Stimulated activated CD8-positive, alpha-beta memory T cell treated with anti-CD3 and anti-CD28 coated beads, Interleukin-15, amount 100 ng/mL, for 48 hours (primary cell): ENCODE results near the gene MMAA.
"Not testable (repeated sequence)": the region's sequence is repeated elsewhere in the genome, so short reads cannot be mapped to it uniquely, and the experiment has no call there.

Source experiments
- DNase-seq, 2 donors: peaks; one replicate each; pipeline ENCODE4 v3.0.0-alpha.2; 2020; ENCODE audit warnings: low read depth in 2 of 2

MMAA gene

DNA sequence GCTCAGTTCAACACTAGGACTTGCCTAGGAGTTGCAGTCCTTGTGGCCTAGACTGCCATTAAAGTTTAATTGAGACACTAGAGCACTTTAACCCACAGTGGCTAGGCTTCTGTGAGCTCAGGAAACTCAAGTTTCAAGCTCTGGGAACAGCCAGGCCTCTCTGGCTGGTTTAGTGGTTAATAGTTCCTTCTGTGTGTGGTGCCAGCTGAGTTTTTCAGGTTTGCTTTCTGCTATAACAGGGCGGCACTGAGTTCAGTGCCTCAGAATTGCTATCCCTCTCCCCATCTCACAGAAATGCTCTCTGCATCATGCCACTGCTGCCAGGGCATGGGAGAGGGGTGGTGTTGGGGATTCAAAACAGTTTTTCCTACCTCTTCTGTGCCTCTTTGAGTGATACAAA lies 15.9 kb downstream of the MMAA start:
- no peak for DNase-seq

DNA sequence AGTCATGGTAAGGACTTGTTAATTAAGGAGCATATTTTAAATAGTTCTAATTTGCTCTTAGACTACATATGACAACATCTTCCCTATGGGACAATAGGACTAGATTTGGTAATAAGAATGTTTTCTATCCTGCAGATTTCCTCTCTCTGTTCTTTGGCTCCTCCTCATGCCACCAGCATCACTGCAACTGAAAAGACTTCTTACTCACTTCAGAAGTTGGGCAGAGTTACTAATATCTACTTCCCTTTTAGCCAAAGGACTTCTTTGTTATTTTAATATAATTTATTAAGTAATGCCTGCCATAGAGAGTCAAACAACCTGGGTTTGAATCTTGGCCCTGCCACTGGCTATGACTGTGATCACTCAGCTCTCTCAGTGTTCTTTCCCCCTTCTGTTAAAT lies 16.4 kb downstream of the MMAA start:
- DNase-seq = no peak

DNA sequence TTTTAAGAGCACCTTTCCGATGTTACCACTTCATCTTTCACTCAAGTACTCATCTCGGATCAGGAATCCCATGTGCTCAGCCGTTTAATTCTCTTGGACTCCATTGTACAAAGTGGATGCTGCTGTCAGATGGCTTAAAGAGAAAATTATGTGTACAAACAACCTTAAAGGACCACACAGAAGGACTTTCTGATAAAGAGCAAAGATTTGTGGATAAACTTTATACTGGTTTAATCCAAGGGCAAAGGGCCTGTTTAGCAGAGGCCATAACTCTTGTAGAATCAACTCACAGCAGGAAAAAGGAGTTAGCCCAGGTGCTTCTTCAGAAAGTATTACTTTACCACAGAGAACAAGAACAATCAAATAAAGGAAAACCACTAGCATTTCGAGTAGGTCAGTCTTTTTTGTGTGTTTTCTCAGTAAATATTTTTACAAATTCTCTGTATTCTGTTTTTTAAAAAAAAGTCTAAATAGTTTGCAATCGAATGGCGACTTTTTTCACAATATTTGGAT lies 20.1 kb downstream of the MMAA start:
- no peak for DNase-seq

DNA sequence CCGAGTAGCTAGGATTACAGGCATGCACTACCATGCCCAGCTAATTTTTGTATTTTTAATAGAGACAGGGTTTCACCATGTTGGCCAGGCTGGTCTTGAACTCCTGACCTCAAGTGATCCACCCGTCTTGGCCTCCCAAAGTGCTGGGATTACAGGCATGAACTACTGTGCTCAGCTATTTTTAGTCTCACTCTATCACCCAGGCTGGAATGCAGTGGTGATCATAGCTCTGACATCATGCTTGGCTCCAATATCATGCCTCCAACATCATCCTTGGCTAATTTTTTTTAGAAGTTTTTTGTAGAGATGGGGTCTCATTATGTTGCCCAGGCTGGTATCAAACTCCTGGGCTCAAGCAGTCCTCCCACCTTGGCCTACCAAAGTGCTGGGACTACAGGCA lies 21.1 kb downstream of the MMAA start:
- not testable (repeated sequence) for DNase-seq

DNA sequence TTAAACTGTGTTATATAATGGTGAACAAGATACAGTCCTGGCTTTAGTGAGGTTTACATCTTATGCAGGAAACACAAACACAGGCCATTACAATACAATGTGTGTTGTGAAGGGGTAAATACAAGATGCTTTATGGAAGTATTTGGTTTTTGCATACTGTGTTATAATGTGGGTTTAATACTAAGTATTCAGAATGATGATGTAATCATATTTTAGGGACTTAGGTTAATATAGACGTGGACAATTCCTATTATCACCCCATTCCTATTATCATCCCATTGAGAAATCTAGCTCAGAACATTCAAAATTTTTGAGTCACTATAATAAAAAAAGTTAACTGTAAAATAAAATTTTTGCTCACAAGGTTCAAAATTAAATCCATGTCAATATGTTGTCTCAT lies 24.1 kb downstream of the MMAA start:
- no peak for DNase-seq

DNA sequence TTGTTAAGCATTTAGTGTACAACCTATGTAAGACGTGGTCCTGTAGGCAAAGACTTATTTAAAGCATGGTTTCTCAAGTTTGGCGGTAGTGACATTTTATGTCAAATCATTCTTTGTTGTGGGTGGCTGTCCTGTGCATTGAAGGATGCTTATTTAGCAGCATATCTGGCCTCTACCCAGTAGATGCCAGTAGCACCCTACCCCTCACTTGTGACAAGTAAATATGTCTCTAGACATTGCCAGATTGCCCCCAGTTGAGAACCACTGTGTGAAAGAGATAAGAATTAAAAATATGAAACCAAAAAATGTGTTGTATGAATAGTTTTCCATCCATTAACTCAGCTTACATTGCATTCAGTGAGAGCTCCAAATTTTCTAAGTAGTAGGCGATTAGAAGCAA lies 25.5 kb downstream of the MMAA start:
- DNase-seq = no peak

DNA sequence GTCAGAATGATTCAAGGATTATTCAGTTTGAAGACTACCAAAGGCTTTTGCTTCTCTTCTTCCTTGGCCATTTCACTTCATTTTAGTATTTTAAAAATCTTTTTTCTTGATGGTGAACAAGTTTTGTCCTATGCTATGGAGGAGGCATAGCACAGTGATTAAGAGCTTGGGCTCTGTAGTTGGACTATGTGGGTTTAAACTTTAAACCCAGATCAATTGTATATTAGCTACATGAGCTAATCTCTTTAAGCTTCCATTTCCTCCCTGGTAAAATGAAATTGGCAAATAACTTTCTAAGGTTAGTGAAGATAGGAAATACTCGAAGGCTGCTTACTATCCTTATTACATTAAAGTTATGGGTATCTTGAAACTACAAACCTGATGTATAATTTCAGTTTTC lies 37.0 kb downstream of the MMAA start:
- no peak for DNase-seq

DNA sequence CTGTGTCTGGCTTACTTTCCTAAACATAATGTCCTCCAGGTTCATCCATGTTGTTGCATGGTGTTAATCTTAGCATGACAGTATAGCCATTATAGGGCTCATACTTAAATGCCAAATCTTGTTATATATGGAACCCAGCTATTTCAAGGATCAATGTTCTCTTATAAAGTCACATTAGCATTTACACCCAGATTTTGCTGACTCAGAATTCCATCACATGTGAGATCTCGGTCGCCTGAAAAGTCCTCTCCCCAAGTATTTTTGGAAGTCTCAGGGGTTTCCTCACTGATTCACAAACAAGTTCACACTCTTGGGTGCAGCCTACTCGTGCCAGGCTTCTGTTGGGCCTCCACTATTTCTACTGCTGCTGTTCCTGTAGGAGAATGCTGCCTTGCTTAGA lies 40.9 kb downstream of the MMAA start:
- DNase-seq = no peak

DNA sequence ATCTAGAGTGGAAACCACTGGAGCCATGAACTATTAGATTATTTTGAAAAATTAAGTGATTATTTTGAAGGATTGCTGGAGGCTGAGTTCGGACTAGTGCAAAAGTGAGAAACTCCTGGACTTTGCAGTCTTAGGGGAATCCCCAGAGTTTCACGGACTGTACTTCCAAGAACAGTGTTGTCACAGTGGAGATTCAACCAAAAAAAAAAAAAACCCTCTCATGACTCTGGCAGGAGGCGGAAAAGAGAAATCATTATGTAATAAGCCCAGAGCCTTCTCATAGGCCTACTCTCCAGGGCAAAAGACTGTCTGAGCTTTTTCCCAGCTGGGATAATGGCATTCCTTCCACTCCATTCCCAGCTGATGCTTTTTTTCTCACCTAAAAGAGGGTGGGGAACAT lies 44.0 kb downstream of the MMAA start:
- no peak for DNase-seq

DNA sequence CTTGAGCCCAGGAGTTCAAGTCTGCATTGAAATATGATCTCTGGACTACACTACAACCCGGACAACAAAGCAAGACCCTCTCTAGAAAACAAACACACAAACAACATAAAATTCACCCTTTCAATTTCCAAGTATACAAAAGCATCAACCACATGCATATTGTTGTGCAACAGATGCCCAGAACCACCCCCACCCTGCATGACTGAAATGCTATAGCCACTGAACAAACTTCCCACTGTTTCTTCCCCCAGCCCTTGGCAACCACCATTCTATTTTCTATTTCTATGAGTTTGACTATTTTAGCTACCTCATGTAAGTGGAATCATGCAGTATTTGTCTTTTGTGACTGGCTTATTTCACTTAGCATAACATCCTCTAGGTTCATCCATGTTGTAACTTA lies 46.6 kb downstream of the MMAA start:
- DNase-seq = no peak

DNA sequence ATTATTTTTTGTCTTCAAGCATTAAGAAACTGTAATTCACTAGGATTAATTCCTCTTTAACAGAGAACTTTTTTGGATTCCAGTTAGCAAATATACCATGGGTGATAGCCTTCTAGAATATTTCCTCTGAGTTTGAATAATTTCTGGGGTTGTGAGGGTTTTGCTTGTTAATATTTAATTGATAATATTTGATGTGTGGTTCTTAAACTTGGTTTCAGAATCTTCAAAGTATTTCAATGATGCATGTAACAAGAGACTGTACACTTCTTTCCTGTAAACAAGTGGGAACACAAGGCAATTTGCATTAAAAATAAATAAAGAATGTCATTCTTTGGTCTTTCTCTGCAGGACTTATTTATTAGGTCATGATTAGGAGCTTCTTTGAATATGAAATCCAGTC lies 51.2 kb downstream of the MMAA start:
- DNase-seq = no peak

DNA sequence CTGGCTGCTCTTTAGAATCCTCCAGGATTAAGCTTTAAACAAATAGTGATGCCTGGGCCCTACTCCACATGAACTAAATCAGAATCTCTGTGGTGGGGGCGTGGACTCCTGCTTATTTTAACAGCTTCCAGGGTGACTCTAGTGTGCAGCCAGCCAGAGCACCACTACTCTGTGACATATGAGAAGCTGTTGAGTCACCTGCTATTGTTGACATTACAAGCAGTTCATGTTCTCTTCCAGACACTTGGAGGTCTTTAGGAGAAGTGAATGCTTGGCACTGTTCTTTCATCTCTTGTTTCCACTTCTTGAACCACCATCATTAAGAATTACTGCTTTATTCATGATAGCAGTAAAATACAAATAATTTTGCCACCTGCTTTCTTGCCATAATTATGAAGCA lies 60.3 kb downstream of the MMAA start:
- DNase-seq = no peak

DNA sequence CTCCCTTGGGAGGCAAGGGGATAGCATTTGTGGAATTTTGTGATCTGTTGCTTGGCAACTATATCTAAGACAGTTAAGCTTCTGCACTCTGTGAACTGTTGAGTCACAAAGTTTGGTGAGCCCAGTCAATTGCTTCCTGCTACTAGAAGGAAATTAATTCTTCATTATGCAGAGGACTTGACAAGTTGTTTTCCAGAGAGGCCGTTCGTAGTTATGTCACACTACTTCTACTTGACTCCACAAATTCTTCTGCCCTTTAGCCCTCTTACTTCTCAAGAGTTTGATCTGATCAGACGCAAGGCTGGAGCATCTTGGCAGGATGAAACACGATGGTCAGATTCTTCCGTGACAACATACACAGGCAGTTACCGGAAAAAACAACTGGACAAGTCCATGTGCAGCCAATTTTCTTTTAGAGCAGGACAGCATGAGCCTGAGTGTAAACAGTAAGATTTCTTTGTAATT lies 60.8 kb downstream of the MMAA start, which contains the start of gene C4orf51:
Gene C4orf51, plus strand, starts transcription at position 156 of the 465 bp plus-strand sequence. Its CDS starts 58 bp downstream, at position 214.
- DNase-seq = no peak

DNA sequence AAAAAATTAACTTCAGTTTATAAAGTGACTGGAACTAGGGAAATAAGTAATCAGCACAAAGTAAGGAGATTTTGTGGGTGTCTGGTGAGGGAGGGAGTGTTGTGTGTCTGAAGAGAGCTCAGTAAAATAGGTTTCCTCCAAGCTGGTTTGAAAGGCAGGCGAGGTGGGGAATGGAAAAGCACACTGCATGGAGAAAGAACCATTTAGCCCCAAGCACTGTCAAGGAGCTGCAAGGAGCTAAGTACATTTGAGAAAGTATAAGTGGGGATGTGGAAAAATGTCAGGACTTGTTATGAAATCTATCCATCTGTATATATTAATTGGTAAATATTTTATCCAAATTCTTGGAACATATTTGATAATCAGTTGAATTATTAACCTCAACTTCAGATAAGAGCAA lies 61.7 kb downstream of the MMAA start:
- no peak for DNase-seq

DNA sequence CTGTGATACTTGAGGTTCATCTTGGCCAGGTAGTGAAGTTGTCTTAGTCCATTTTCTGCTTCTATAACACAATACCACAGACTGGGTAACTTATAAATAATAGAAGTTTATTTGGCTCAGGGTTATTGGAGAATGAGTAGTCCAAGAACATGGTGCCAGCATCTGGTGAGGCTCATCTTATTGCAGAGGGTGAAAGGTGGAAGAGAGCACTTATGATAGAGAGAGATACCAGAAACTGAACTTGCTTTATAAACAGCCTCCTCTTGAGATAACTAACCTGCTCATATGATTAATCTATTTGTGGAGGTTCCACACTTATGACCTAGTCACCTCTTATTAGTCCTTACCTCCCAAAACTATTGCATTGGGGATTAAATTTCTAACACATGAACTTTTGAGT lies 62.3 kb downstream of the MMAA start:
- no peak for DNase-seq

DNA sequence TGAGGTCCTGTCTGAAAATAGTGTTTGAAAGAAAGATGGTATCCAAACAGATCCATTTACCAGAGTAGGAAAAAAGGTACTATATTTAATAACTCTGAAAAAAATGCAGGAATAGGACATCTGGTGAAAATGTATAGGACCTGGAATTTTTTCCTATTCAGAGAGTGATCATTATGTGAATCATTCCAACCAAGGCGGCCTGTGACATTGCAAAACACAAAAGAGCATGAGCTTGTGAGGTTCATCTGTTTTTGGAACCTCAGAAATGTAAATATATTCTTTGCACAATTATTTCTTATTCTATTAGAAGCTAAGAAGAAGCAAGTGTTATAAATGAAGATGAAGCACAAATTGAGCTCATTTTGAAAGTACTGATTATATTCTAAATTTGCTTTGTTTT lies 62.8 kb downstream of the MMAA start:
- DNase-seq = no peak

DNA sequence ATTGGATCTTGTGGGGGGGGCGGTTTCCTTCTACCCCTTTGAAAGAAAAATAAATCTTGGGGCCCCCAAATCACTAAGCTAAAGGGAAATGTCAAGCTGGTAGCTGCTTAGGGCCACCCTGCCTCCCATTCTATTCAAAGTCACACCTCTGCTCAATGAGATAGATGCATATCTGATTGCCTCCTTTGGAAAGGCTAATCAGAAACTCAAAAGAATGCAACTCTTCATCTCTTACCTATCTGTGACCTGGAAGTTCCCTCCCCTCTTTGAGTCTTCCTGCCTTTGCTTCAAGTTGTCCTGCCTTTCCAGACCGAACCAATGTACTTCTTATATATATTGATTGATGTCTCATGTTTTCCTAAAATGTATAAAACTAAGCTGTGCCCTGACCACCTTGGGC lies 67.8 kb downstream of the MMAA start:
- DNase-seq = no peak

DNA sequence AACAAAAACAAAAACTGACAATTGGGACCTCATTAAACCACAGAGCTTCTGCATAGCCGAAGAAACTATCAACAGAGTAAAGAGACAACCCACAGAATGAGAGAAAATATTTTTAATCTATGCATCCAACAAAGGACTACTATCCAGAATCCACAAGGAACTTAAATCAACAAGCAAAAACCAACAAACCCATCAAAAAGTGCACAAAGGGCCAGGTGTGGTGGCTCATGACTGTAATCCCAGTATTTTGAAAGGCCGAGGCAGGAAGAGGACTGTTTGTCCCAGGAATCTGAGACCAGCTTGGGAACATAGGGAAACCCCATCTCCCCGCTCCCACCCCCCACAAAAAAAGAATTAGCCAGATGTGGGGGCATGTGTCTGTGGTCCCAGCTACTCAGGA lies 71.4 kb downstream of the MMAA start:
- no peak for DNase-seq

DNA sequence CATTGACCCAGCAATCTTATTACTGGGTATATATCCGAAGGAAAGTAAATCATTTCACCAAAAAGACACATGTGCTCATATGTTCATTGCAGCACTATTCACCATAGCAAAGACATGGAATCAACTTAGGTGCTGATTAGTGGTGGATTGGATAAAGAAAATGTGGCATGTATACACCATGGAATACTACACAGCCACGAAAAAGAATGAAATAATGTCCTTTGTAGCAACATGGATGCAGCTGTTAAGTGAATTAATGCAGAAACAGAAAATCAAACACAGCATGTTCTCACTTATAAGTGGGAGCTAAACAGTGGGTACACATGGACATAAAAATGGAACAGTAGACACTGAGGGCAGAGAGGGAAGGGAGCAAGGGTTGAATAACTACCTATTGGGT lies 72.2 kb downstream of the MMAA start:
- not testable (repeated sequence) for DNase-seq

DNA sequence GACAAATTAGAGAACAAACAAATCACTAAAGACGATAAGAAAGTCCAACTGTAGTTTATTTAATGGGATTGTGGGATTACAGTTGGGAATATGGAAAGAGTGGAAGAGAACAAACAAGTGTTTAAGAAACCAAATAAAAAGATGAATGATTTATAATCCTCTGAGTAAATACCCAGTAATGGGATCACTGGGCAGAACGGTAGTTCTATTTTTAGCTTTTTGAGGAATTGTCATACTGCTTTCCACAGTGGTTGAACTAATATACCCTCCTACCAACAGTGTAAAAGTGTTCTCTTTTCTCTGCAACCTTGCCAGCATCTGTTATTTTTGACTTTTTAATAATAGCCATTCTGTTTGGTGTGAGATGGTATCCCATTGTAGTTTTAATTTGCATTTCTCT lies 75.7 kb downstream of the MMAA start:
- no peak for DNase-seq

DNA sequence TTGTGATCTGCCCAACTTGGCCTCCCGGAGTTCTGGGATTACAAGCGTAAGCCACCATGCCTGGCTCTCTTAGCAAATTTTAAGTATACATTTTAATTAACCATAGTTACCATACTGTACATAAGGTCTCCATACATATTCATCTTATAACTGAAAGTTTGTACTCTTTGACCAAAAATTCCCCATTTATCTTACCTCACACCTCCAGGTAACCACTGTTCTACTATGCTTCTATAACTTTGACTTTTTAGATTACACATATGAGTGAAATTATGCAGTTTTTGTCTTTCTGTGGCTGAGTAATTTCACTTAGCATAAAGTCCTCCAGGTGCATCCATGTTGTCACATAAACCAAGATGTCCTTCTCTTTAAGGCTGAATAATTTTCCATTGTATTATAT lies 78.1 kb downstream of the MMAA start:
- no peak for DNase-seq

DNA sequence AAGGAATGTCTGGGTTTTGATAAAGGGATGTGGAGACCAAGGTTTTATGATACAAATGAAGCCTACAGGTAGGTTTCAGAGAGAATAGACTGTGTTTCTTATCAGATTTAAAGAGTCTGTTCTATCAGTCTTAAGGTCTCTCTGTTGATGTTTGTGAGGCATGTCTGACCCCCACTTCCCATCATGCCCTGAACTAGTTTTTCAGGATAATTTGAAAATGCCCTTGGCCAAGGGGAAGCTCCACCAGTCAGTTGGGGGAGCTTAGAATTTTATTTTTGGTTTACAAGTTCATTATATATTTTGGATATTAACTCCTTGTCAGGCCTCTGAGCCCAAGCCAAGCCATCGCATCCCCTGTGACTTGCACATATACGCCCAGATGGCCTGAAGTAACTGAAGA lies 79.3 kb downstream of the MMAA start:
- no peak for DNase-seq

DNA sequence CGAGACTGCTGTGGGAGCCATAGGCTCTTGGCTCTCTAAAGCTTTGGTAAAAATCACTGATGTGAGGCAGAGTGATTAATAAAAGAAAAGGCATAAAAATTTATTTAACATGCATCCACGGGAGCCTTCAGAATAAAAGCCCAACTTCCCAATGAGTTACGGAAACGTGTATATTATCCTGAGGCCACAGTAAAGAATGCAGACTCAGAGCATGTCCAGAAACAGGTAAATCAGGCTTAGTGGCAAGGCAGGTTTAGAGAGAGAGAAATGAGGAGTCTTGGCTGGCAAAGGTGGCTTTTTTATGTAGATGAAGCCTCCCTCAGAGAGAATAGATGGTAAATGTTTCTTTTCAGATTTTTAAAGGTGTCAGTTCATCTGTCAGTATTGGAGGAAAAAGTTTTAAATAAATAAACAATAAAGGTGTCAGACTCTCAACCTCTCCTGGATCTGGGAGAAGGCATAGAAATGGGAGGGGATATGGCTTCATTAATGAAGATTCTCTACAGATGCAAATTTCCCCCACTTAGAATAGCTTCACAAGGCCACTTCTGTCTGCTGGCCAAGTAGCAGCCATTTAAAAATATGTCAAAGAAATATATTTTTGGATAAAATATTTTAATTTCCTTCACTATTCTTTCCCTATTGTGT lies 84.8 kb downstream of the MMAA start:
- DNase-seq = no peak

DNA sequence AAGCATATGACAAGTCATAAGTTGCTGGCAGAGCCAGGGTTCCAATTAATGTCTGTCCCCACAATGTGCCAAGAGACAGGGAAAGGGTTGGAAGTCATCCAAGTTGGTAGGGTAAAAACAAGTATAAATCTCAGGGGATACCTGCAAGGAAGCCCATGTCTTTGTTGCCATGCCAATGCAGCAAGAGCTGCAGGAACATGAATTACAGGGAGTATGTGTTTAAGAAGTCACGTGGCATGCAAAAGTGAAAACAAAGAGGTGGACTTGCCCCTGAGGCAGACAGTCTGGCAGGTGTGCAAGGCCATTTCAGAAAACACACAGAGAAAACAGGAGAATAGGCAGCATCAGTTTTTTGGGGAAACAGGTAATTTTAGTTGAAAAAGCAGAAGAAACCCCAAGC lies 90.2 kb downstream of the MMAA start:
- DNase-seq = no peak
